ENCODE measurements around the gene IL6ST.
"Not testable (repeated sequence)": the region's sequence is repeated elsewhere in the genome, so short reads cannot be mapped to it uniquely, and the experiment has no call there.

The IL6ST gene

GRCh38 chr5:56003679-56004078 lies 8.9 kb upstream of the IL6ST start:
- DNase-seq (ENCODE audit: low spot score): no peak

- DNase-seq (ENCODE audit: low spot score): no peak
Measured at GRCh38 chr5:56003179-56003578, 8.4 kb upstream of the IL6ST start.

GRCh38 chr5:56002303-56002702 lies 7.5 kb upstream of the IL6ST start:
- no peak for DNase-seq (ENCODE audit: low spot score)

GRCh38 chr5:56000221-56000620 lies 5.5 kb upstream of the IL6ST start:
- not testable (repeated sequence) for DNase-seq (ENCODE audit: low spot score)

GRCh38 chr5:55998966-55999365 lies 4.2 kb upstream of the IL6ST start:
- DNase-seq (ENCODE audit: low spot score): no peak

GRCh38 chr5:55997742-55998351 lies 3.1 kb upstream of the IL6ST start:
- no peak for DNase-seq (ENCODE audit: low spot score)

- DNase-seq (ENCODE audit: low spot score): peak; percentile 87
Measured at GRCh38 chr5:55994998-55995914, 493 bp upstream of the IL6ST start.

GRCh38 chr5:55993731-55994494 lies 850 bp downstream of the IL6ST start:
- no peak for DNase-seq (ENCODE audit: low spot score)

- no peak for DNase-seq (ENCODE audit: low spot score)
Measured at GRCh38 chr5:55993013-55993412, 1.8 kb downstream of the IL6ST start.

- no peak for DNase-seq (ENCODE audit: low spot score)
Measured at GRCh38 chr5:55991768-55992486, 2.8 kb downstream of the IL6ST start.

GRCh38 chr5:55990895-55991294 lies 3.9 kb downstream of the IL6ST start:
- not testable (repeated sequence) for DNase-seq (ENCODE audit: low spot score)

- no peak for DNase-seq (ENCODE audit: low spot score)
Measured at GRCh38 chr5:55989860-55990259, 4.9 kb downstream of the IL6ST start.

GRCh38 chr5:55988979-55989638 lies 5.7 kb downstream of the IL6ST start:
- no peak for DNase-seq (ENCODE audit: low spot score)

- DNase-seq (ENCODE audit: low spot score): not testable (repeated sequence)
Measured at GRCh38 chr5:55988428-55988827, 6.3 kb downstream of the IL6ST start.

GRCh38 chr5:55986931-55987330 lies 7.8 kb downstream of the IL6ST start:
- DNase-seq (ENCODE audit: low spot score): no peak

- no peak for DNase-seq (ENCODE audit: low spot score)
Measured at GRCh38 chr5:55985181-55985580, 9.6 kb downstream of the IL6ST start.

- DNase-seq (ENCODE audit: low spot score): no peak
Measured at GRCh38 chr5:55983986-55984385, 10.8 kb downstream of the IL6ST start.

- no peak for DNase-seq (ENCODE audit: low spot score)
Measured at GRCh38 chr5:55982957-55983381, 11.8 kb downstream of the IL6ST start.

GRCh38 chr5:55973296-55973695 lies 21.5 kb downstream of the IL6ST start:
- no peak for DNase-seq (ENCODE audit: low spot score)

GRCh38 chr5:55969956-55970355 lies 24.8 kb downstream of the IL6ST start:
- DNase-seq (ENCODE audit: low spot score): no peak

GRCh38 chr5:55966284-55966683 lies 28.5 kb downstream of the IL6ST start:
- no peak for DNase-seq (ENCODE audit: low spot score)
